Fibroblast of skin of right quadriceps (primary cell): ENCODE data around the gene DMBT1.

Experiments
- DNase-seq: peaks from one replicate; pipeline ENCODE4 v3.0.0-alpha.2; 2013

The DMBT1 gene

DNA sequence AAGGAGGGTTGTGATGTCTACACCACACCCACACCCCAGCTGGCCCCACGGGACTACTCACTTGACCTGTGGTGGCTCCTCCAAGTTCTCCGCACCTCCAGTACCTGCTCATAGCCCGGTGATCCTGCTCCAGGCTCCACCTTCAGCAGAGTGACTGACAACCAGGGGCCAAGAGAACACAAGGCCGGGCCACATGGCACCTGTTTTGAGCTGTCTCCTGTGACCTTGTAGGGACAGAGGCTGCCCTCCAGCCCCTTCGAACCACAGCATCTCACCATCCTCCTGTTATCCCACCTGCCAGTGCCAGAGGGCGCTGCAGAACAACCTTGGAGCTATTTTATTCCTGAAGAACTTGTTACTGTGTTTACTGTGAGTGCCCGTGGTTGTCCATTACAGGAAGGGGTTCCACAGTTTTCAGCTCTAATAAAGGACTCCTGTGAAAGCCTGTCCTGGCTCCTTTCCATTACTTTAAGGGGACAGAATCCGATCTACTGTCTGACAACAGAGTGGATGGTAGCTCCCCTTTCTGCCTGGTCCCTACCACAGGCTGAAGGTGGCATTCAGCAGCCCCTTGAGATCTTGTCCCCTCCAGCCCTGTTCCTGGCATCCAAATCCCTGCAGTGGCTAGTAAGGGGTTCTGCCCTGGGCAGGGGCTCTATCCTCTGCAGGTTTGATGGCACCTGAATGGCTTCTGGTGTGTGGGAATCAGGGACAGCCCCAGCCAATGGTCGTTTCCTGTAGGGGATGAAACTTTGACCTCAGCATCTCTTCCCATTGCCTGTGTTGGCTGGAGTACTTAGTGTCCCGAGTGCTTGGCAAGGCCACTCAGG is 88.3 kb downstream of the DMBT1 start:
- peak; percentile 17 for DNase-seq

DNA sequence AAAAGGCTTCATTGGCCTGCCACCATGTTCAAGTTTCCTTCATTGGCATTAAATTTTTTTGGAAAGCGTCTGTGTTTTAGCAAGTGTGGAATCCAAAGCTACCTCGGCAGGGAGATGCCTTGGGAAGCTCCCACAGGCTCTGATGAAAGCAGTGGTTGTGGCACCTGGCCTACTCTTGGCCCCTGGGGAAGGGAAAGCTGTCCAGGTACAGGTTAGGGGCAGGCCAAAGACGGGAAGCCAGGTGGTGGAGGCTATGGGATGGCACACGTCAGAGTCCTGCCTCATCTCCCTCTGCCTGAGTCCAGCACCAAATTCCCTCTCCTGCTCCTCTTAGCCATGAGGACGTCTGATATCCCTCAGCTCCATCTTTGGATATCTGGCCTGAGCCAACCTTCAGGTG is 89.3 kb downstream of the DMBT1 start:
- no peak for DNase-seq

DNA sequence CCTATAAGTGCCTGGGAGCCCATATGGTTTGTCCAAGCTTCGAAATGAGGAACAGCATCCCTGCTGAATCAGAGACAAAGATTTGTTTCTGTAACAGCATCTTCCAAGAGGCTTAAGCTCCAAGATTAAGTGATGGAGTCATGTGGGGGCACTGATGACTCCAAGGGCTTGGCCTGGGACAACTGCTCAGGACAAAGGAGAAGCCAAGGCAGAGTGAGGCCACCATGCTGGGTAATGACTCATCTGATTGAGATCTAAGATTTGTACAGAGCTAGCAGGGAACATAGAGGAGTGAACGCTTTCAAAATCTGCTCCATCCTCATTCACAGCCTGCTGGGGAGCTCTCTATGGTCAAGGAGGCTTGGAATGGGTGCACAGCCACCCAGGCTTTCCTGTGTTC is 89.8 kb downstream of the DMBT1 start:
- DNase-seq: no peak

GRCh38 chr10:122655524-122656307 is 95.2 kb downstream of the DMBT1 start:
- no peak for DNase-seq

GRCh38 chr10:122656308-122656705 is 95.8 kb downstream of the DMBT1 start:
- DNase-seq: no peak

GRCh38 chr10:122656741-122657140 is 96.2 kb downstream of the DMBT1 start:
- DNase-seq: no peak

DNA sequence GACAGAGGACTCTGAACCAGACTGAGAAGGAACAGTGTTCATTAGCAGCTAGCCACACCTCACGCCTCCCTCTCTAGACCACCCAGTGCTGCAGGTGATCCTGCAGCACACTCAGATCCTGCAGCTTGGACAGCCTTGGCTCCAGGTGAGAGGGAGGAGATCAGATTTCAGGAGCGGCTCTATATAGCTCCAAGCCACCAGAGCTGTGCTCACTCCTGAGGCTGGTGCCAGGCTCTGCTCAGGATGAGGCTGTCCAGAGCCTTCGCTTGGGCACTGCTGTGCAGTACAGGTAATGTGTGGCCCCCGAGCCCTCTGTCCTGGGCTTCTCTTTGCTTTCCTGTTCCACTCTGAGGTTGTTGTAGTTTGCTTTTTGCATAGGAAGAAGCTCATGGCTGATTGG is 96.7 kb downstream of the DMBT1 start:
- DNase-seq: no peak

DNA sequence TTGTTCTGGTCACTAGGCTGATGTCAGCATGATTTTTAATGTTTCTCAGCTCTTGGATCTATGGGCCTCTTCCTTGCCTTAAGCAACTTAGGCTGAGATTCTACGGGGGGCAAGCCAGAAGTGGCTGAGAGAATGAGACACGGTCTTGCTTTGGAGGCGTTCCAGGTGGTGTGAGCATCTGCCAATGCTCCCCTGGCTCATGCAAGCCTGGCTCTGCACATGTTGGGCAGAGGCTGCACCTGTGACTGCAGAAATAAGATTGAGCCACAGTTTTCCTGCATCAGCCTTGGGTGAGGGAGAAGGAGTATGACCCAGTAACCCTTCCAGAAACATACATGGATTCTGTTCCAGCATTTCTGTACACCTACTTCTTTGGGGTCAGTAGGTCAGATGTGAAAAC is 97.2 kb downstream of the DMBT1 start:
- DNase-seq: no peak

- no peak for DNase-seq
Measured at GRCh38 chr10:122658356-122659049, 97.9 kb downstream of the DMBT1 start.

DNA sequence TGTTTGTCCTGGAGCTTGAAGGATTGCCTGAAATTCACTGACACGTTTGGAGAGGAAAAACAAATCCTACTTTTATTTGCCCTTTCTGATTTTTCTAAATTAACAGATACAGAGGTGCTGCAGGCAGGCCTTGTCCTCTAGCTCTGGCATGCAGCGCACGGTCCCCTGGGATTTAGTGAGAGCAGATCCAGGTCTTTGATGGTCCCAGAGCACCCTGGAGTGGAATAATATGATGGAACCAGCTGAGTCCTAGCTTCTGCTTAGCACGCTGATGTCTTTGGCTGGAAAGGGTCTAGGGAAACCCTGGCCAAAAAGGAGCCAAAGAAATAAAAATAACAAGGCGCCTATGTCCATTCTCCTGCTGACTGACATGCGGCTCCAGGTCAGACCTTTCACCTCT is 98.6 kb downstream of the DMBT1 start:
- no peak for DNase-seq

- no peak for DNase-seq
Measured at GRCh38 chr10:122659651-122660050, 99.1 kb downstream of the DMBT1 start.

DNA sequence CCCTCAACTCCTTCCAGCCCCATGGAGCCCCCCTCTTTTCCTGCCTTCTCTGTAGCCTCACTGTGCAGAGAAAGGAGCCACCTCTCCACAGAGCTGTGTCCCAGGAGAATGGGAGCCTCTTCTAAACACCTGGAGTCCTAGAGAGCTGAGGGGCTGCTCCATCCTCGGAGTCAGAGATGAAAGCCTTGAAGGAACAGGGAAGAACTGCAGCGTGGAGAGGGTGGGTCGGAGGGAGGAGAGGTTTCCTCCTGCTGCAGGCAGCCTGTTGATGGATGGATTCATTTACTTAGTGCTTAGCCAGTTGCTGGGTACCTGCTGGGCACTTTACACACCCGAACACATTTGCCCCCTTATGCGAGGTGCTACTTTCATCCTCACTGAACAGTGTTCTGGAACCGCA is 100.1 kb downstream of the DMBT1 start:
- DNase-seq: no peak

GRCh38 chr10:122662231-122662630 is 101.7 kb downstream of the DMBT1 start:
- no peak for DNase-seq

GRCh38 chr10:122663516-122664130 is 103.1 kb downstream of the DMBT1 start:
- DNase-seq: no peak

DNA sequence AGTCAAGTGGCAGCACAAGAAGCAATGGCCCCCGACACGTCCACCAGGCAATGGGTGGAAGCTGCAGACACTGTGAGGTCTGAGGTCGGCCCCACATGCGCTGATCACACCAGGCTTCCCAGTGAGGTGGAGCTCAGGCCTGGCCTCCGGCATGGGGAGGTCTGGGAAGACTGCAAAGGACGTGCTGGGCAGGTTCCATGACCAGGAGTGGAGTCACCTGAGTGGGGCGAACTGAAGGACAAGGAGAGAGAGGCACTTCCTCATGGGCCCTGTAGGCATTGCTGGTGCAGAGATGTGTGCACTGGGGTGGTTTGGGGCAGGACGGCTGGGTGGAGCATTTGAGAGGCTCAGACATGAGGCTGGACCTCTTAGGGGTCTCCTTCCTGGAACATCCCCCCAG is 103.9 kb downstream of the DMBT1 start:
- DNase-seq: no peak

GRCh38 chr10:122665329-122665860 is 104.8 kb downstream of the DMBT1 start:
- no peak for DNase-seq

GRCh38 chr10:122665946-122666345 is 105.4 kb downstream of the DMBT1 start:
- no peak for DNase-seq

- DNase-seq: no peak
Measured at GRCh38 chr10:122669045-122669444, 108.5 kb downstream of the DMBT1 start.

DNA sequence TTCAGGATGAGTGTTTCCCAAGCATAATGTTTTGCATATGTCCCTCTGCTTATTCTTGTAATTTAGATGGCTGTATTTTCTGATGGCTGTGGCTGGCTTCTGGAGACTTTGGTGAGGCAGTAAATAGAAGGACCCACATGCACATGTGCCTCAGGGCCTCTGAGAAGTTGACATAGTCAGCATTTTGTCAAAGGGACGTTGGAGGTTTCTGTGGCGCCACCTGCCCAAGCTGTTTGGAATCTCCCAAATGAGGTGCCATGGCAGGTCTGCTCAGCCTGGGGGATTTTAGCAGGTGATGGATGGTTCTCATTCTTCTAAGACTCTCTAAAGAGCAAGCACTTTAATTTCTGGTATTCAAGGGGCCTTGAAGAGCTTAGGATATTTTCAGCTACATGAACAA is 109.3 kb downstream of the DMBT1 start:
- no peak for DNase-seq

DNA sequence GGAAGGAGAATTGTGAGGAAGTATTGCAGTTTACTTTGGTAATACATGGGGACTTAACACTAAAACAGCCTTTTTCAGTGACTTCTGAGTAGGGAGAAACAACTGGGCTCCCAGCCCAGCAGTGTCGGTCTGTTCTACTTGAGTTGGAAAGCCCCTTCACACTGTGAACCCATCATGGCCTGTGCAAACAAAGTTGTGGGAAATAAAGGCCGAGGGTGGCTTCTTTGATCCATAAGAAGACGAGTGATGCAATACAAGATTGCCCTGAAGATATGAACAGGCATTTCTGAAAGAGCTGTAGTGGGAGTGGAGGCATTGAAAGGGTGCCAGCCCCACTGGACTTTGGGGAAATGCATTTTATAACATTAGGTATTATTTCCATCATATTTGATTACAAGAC is 110.8 kb downstream of the DMBT1 start:
- DNase-seq: no peak

GRCh38 chr10:122672655-122673054 is 112.1 kb downstream of the DMBT1 start:
- DNase-seq: no peak

DNA sequence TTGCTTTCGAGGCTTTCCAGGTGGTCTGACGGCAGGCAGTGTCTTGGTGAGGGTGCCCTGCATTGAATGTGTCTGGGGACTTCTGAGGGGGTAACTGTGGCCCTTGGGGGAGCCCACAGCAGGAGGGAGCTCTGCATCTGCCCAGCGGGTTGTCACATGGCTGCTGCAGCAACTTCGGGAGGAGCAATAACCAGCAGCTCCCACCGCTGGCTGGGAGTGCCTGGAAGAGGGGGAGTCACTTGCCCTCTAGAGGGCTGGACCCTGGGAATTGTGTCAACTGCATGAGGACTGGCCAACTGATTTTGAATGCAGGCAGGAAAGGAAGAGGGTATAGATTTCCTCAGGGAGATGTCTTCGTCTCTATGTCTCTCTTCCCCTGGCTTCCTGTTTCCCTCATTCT is 112.7 kb downstream of the DMBT1 start:
- no peak for DNase-seq

- no peak for DNase-seq
Measured at GRCh38 chr10:122673731-122674130, 113.2 kb downstream of the DMBT1 start.
